Activated T-helper 17 cell treated with anti-CD3 and anti-CD28 coated beads, Interleukin-2, amount 50 U/mL, for 72 hours (primary cell): ENCODE results near the gene SRCAP. TPM values are rescaled to one million over a fixed set of nuclear protein-coding genes. Genes with fewer than 3 reads are reported as not detected.

Experiments
- ATAC-seq: fragments of 150-1000 bp; cut with Tn5 transposase; replicated peaks from 2 replicates; pipeline ENCODE4 v1.10.0; 2021; ENCODE audit warnings: mild to moderate bottlenecking, moderate library complexity
- H3K27ac Mint-ChIP-seq: one replicate; pipeline ENCODE4 v1.8.0; 2022; ENCODE audit warnings: mixed read lengths
- H3K27me3 Mint-ChIP-seq: one replicate; pipeline ENCODE4 v1.8.0; 2022; ENCODE audit warnings: mixed read lengths
- H3K36me3 Mint-ChIP-seq: one replicate; pipeline ENCODE4 v1.8.0; 2022; ENCODE audit warnings: low read depth, mild to moderate bottlenecking, mixed read lengths
- H3K4me1 Mint-ChIP-seq: one replicate; pipeline ENCODE4 v1.8.0; 2022; ENCODE audit warnings: mixed read lengths
- H3K4me3 Mint-ChIP-seq: one replicate; pipeline ENCODE4 v1.8.0; 2022; ENCODE audit warnings: mild to moderate bottlenecking, mixed read lengths
- H3K9me3 Mint-ChIP-seq: one replicate; pipeline ENCODE4 v1.8.0; 2022; ENCODE audit warnings: mixed read lengths
- total RNA-seq, 2 donors: library from RNA; stranded (reverse); gene quantifications; one replicate each; pipeline ENCODE4 v1.2.3, GENCODE V29; 2022

The SRCAP gene
- total RNA-seq, 2 donors from 2014 or later = 63.6 to 86.7 TPM

DNA sequence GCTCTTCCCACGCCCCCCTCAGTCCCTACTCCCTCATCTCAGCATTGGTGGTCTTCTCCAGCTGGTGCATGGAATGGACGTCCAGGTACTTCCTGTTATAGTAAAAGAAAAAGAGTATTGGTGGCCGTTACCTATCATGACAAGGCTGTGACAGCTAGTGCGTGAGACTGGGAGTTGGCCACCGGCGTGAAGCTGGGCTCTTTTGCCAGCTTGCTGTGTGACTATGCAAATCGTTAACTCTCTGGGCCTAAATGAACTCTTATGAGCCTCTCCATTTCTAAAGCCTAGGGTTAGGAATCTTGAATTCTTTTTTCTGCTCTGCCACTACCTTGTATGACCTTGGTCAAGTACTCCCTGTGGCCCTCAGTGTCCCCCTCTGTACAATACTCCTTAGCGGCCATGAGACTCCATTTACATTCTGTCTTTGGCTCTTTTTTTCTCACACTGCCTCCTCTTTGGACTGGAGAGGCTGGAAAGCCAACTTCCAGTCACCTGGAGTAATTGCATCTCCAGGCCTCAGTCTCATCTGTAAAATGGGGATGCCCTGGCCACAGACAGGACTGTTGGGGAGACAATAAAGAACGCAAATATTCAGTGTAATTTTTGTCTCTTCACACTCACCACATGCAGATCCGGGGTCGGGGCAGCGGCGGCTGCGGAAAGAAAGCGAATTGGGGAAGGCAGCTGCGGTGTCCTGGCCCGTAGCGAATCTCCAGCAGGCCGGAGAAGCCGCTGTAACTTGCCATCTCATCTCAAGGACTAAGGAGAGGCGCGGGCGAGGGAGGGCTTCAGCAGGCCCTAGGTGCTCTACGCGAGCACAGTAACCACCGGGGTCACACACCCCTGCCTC lies 61.8 kb downstream of the SRCAP start:
- Mint-ChIP-seq H3K36me3 (peaks cover 52% of the 10 kb centered on the region), H3K4me3 (peak overlapping the region; percentile 92), H3K4me1 (peaks cover 18% of the 10 kb centered on the region), H3K9me3 (no peaks in the 10 kb centered on the region), H3K27ac (peak overlapping the region; percentile 92), H3K27me3 (no peaks in the 10 kb centered on the region)
- ATAC-seq = no peak

DNA sequence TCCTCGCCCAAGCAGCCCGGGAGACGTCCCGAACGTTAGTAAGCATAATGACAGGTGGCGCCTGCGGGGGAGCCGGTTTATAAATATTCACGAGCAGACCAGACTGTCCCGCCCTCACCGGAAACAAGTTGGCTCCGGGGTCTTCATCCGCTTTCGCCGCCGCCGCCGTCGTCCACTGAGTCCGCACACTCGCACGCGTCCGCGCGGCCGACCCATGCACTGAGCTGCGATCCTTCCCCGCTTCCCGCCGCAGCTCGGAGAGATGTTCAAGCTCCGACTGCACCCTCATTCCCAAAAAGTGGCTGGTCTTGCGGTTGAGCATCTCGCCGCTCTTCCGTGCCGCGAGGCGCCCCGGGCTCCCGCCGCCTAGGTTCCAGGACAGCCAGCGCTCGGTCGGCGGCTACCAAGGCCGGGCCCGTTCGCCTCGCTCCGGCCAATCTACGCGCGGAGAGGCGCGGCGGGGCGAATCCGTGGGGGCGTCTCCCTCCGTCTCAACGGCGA lies 62.5 kb downstream of the SRCAP start:
- H3K36me3 Mint-ChIP-seq = peaks cover 53% of the 10 kb centered on the region
- no peaks in the 10 kb centered on the region for H3K9me3 Mint-ChIP-seq
- H3K4me1 Mint-ChIP-seq = peaks cover 18% of the 10 kb centered on the region
- H3K4me3 Mint-ChIP-seq = peak overlapping the region; percentile 92
- no peaks in the 10 kb centered on the region for H3K27me3 Mint-ChIP-seq
- ATAC-seq = peak; percentile 37
- H3K27ac Mint-ChIP-seq = peak overlapping the region; percentile 92

DNA sequence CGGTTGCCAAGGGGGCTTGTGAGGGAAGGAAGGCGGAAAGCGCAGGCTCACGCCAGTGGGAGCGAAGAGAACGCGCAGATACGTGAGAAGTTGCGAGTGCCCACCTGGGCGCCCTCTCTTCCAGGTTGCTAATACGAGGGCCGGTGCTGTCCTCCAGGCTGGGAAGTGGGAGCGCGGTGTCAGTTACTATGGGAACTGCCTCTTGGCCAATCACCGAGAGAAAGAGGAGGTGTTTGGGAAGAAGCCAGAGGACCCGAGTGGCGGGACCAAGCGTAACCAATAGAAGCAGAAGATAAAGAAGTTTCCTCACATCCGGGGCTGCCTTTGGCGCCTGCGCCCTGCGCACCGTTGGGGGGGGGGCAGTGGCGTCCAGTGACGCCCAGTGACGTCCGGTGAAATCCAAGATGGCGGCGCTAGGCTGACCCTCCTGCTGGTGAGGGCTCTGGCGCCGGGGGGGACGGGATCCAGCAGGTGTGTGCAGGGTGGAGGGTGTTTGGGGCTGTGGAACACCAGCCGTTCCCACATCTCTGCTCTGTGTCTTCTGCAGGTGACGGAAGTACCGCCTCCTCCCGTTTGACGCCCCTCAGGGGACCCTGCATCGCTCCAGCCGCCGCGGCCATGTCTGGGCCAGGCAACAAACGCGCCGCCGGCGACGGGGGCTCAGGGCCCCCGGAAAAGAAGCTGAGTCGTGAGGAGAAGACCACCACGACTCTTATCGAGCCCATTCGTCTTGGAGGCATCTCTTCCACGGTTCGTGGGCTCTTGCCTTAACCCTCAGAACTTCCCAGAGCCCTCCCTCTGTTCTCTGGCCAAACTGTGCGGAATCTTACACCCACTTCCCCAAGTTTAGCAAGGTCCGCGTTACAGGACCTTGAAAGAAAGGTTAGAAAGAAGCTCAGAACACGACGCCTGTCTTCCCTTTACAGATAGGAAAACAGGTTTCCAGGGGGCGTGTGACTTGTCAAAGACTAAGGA lies 63.2 kb downstream of the SRCAP start, which contains the start of the genes CFAP119 and RNF40:
TSS of gene CFAP119 (minus strand) at position 135 of the 975 bp plus-strand sequence. CDS start 314 bp downstream, outside the sequence.
TSS of gene RNF40 (plus strand) at position 395 of the 975 bp plus-strand sequence. CDS start at position 619, 224 bp downstream.
- no peaks in the 10 kb centered on the region for H3K27me3 Mint-ChIP-seq
- peak within 1 kb of the TSS; percentile 92 for H3K4me3 Mint-ChIP-seq
- H3K36me3 Mint-ChIP-seq = peaks cover 54% of the 10 kb centered on the region
- H3K4me1 Mint-ChIP-seq = peaks cover 18% of the 10 kb centered on the region
- peak within 1 kb of the TSS; percentile 92 for H3K27ac Mint-ChIP-seq
- H3K9me3 Mint-ChIP-seq = no peaks in the 10 kb centered on the region
- peak; percentile 98 for ATAC-seq

DNA sequence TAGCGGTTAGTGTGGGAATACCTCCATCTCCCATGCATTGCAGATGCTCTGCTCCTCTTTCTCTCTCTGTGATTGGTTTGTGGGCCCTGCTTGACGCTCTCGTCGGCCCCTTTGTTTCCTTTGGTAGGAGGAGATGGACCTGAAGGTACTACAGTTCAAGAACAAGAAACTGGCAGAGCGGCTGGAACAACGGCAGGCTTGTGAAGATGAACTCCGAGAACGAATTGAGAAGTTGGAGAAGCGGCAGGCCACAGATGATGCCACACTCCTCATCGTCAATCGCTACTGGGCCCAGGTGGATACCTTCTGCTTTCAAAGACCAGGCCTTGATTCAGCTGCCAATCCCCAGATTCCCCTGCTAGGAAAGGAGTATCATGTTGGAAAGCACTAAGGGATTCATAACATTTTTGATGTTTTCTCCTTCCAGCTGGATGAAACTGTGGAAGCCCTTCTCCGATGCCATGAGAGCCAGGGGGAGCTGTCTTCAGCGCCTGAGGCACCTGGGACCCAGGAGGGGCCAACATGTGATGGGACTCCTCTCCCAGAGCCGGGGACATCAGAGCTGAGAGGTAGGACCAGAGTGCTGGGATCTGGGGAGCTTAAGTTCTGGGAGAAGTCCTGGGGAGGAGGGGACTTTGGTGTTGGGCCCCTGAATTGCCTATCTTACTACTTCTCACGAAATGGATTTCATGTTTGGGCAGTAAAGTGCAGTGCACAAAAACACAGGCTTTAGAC lies 64.2 kb downstream of the SRCAP start:
- Mint-ChIP-seq H3K27me3 (no peaks in the 10 kb centered on the region), H3K36me3 (peaks cover 64% of the 10 kb centered on the region), H3K4me1 (peaks cover 18% of the 10 kb centered on the region), H3K27ac (peak overlapping the region; percentile 92), H3K4me3 (peak overlapping the region; percentile 92), H3K9me3 (no peaks in the 10 kb centered on the region)
- ATAC-seq = no peak

DNA sequence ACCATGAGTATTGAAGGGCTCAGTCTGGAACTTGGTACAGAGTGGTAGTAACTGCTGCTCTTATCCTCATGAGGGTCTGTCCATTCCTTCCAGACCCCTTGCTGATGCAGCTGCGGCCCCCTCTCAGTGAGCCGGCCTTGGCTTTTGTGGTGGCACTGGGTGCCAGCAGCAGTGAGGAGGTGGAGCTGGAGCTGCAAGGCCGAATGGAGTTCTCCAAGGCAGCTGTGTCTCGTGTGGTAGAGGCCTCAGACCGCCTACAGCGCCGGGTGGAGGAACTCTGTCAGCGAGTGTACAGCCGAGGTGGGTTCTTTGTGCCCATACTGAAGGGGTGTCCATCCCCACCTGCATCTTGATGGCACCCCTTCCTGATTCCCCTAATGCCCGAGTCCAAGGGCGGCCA lies 65.1 kb downstream of the SRCAP start:
- Mint-ChIP-seq H3K27ac (no peak overlapping the region), H3K27me3 (no peaks in the 10 kb centered on the region), H3K36me3 (peaks cover 73% of the 10 kb centered on the region), H3K4me3 (peak overlapping the region; percentile 92), H3K4me1 (peaks cover 17% of the 10 kb centered on the region), H3K9me3 (no peaks in the 10 kb centered on the region)
- ATAC-seq = no peak

DNA sequence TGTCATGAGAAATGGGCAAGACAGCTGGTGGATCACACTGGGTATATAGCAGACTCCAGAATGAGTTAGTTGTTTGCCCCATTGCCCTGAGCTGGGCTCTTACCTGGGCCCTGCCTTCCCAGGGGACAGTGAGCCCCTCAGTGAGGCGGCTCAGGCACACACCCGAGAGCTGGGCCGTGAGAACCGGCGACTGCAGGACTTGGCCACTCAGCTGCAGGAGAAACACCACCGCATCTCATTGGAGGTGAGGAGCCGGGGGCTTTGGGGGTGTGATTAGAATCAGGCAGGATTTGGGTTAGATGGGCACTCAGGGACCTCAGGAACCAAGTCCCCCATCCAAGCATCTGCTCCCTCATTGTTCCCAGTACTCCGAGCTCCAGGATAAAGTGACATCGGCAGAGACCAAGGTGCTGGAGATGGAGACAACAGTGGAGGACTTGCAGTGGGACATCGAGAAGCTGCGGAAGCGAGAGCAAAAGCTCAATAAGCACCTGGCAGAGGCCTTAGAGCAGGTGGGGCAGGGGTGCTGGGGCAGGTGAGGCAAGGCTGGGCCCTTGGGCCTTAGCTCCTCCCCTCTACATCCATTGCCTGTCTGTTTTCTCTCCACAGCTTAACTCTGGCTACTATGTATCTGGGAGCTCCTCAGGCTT lies 66.0 kb downstream of the SRCAP start:
- H3K27me3 Mint-ChIP-seq = no peaks in the 10 kb centered on the region
- H3K9me3 Mint-ChIP-seq = no peaks in the 10 kb centered on the region
- no peak for ATAC-seq
- H3K27ac Mint-ChIP-seq = no peak overlapping the region
- H3K4me1 Mint-ChIP-seq = peaks cover 15% of the 10 kb centered on the region
- peaks cover 82% of the 10 kb centered on the region for H3K36me3 Mint-ChIP-seq
- no peak overlapping the region for H3K4me3 Mint-ChIP-seq

DNA sequence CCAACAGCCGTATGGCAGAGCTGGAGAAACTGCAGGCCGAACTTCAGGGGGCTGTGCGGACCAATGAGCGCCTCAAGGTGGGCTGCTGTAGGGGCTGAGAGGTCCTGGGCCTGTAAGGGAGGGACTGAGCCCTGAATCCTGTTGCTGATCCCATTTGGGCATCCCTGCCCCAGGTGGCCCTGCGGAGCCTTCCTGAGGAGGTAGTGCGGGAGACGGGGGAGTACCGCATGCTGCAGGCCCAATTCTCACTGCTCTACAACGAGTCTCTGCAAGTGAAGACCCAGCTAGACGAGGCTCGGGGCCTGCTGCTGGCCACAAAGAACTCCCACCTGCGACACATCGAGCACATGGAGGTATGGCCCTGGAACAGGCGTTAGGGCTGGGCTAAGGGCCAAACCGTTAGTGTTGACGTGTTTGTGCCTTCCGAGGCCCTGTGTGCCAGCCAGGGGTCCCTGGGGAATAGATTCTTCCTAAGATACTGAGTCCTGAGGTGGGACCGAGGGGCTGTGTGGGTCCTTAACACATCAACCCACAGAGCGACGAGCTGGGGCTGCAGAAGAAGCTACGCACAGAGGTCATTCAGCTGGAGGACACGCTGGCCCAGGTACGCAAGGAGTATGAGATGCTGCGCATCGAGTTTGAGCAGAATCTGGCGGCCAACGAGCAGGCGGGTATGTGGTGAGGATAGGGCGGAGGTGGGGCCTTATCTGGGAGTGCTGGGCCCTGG lies 67.4 kb downstream of the SRCAP start:
- no peak for ATAC-seq
- Mint-ChIP-seq H3K36me3 (peaks cover 96% of the 10 kb centered on the region), H3K4me1 (peaks cover 5% of the 10 kb centered on the region), H3K9me3 (no peaks in the 10 kb centered on the region), H3K4me3 (no peak overlapping the region), H3K27me3 (no peaks in the 10 kb centered on the region), H3K27ac (no peak overlapping the region)

DNA sequence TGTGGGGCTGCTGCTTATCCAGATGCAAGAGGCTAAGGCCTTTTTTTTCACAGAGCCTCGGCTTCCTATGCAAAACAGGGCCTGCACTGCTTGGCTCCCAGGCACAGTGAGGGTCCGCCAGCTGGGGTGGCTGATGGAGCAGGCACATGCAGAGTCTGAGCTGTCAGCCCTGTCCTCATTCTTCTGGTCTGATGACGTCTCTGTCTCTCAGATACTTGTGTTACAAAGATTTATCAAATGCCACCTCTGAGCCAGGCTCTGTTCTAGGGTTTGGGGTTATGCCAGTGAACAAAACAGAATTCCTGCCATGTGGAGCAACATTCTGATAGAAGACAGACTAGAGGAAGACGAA lies 67.9 kb downstream of the SRCAP start:
- Mint-ChIP-seq H3K4me1 (peaks cover 5% of the 10 kb centered on the region), H3K27me3 (no peaks in the 10 kb centered on the region), H3K36me3 (peaks cover 100% of the 10 kb centered on the region), H3K27ac (no peak overlapping the region), H3K4me3 (no peak overlapping the region), H3K9me3 (no peaks in the 10 kb centered on the region)
- no peak for ATAC-seq

DNA sequence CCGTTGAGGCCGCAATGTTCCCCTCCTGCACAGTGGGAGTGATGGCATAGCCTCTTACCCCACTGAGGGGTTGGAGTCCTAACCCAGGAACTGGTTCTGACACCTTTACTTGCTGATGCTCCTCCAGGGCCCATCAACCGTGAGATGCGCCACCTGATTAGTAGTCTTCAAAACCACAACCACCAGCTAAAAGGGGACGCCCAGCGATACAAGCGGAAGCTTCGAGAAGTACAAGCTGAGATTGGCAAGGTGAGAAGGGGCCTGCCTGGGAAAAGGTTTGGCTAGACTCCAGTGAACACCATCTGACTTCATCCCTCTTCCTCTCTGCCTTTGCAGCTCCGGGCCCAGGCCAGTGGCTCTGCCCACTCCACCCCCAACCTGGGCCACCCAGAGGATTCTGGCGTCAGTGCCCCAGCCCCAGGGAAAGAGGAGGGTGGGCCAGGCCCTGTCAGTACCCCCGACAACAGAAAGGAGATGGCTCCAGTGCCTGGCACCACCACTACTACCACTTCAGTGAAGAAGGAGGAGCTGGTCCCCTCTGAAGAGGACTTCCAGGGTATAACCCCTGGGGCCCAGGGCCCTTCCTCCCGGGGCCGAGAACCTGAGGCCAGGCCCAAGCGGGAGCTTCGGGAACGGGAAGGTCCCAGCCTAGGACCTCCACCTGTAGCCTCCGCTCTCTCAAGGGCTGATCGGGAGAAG lies 68.9 kb downstream of the SRCAP start:
- H3K4me3 Mint-ChIP-seq = no peak overlapping the region
- ATAC-seq = no peak
- peaks cover 100% of the 10 kb centered on the region for H3K36me3 Mint-ChIP-seq

DNA sequence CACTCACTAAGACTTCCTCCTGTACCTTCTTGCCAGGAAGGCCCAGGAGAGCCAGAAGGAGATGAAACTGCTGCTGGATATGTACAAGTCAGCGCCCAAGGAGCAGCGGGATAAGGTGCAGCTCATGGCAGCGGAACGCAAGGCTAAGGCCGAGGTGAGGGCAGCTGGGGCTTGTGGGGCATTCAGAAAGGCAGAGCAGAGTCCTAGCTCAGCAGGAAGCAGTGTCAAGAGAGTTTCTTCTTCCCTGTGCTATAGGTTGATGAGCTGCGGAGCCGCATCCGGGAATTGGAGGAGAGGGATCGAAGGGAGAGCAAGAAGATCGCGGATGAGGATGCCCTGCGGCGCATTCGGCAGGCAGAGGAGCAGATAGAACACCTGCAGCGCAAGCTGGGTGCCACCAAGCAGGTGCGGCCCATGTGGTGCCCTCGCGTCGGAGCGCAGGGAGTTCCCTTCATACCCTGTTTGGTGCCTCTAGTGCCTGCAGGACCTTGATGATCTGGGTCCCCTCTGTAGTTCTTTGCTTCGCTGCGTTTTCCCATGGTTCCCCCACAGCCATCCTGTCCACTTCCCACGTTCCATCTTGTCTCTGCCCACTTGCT lies 69.7 kb downstream of the SRCAP start:
- no peak for ATAC-seq
- Mint-ChIP-seq H3K4me1 (peaks cover 11% of the 10 kb centered on the region), H3K4me3 (no peak overlapping the region), H3K36me3 (peaks cover 98% of the 10 kb centered on the region), H3K27me3 (no peaks in the 10 kb centered on the region), H3K9me3 (no peaks in the 10 kb centered on the region), H3K27ac (peak overlapping the region; percentile 33)

More for the DNA sequence above, 68.9 kb downstream of the SRCAP start:
- Mint-ChIP-seq H3K27me3 (no peaks in the 10 kb centered on the region), H3K4me1 (peaks cover 11% of the 10 kb centered on the region), H3K27ac (no peak overlapping the region), H3K9me3 (no peaks in the 10 kb centered on the region)

DNA sequence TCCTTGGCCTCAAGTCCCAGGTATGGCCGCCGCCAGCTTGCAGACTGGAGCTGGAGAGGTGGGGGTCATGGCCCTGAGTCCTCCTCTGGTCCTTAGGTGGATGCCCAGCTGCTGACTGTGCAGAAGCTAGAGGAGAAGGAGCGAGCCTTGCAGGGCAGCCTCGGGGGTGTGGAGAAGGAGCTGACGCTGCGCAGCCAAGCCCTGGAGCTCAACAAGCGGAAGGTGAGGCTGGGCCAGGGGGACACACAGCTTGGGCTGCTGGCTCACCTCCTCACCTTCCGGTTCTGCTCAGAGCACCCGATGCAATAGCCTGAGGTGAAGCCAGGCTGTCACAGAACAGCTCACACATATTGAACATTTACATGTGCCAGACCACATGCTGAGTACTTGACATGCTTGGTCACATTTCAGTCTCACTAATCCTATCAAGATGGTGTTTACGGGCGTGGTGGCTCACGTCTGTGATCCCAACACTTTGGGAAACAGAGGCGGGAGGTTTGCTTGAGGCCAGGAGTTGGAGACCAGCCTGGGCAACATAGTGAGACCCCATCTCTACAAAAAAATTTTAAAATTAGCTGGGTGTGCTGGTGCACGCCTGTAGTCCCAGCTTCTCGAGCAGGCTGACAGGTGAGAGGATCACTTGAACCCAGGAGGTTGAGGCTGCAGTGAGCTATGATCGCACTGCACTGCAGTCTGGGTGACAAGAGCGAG lies 70.6 kb downstream of the SRCAP start:
- peaks cover 93% of the 10 kb centered on the region for H3K36me3 Mint-ChIP-seq
- H3K27ac Mint-ChIP-seq = no peak overlapping the region
- H3K9me3 Mint-ChIP-seq = no peaks in the 10 kb centered on the region
- ATAC-seq = no peak
- no peaks in the 10 kb centered on the region for H3K27me3 Mint-ChIP-seq
- H3K4me1 Mint-ChIP-seq = peaks cover 9% of the 10 kb centered on the region
- no peak overlapping the region for H3K4me3 Mint-ChIP-seq

DNA sequence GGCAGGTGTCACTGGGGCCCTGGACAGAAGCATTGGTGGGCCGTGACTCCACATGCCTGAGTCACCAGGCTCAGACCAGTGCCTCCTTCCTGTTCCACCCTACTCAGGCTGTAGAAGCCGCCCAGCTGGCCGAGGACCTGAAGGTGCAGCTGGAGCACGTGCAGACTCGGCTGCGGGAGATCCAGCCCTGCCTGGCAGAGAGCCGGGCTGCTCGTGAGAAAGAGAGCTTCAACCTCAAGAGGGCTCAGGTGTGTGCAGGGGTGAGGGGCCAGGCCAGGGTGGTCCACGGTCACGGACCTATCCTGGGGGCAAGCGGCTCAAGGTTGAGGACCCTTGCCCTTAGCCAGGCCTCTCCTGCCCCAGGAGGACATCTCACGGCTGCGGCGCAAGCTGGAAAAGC lies 72.8 kb downstream of the SRCAP start:
- H3K9me3 Mint-ChIP-seq = no peaks in the 10 kb centered on the region
- no peak overlapping the region for H3K4me3 Mint-ChIP-seq
- H3K36me3 Mint-ChIP-seq = peaks cover 76% of the 10 kb centered on the region
- no peak for ATAC-seq
- H3K27ac Mint-ChIP-seq = no peak overlapping the region
- H3K4me1 Mint-ChIP-seq = peaks cover 10% of the 10 kb centered on the region
- H3K27me3 Mint-ChIP-seq = no peaks in the 10 kb centered on the region
